ENCODE data around the gene SLC35F3.

SLC35F3 gene

DNA sequence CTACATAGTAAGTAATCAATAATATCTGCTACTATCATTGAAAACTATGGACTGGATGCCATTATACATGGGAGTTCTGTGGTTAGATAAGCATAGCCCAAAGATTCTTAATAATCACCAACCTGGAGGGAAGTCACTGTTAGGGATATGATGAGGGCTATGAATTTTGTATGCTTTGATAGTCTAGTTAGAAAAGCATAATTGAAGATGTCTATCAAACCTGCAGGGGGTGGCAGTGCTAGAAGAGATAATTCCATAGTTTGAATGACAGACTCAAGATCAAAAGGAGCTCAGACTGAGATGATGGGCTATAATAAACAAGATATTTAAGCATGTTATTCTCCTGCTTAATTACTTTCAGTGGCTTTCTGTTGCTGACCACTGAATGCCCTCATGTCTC, 453.4 kb downstream of the SLC35F3 start:
- no peak for DNase-seq (ENCODE audit: low spot score)
- no peak for TF ChIP-seq CTCF (IDR thresholded peaks at IDR 0.05; ENCODE audit: extremely low read depth, insufficient read depth, missing control alignments)
- in situ Hi-C loops (cut with MboI; ENCODE audit: low pct_unique_long_range_greater_than_20kb, low sequenced_read_pairs, unreplicated experiment): no loop called here

- no peak for TF ChIP-seq CTCF (IDR thresholded peaks at IDR 0.05; ENCODE audit: extremely low read depth, insufficient read depth, missing control alignments)
- DNase-seq (ENCODE audit: low spot score): no peak
- in situ Hi-C loops (cut with MboI; ENCODE audit: low pct_unique_long_range_greater_than_20kb, low sequenced_read_pairs, unreplicated experiment): no loop called here
These were observed 456.7 kb downstream of the SLC35F3 start for GRCh38 chr1:234361102-234361603.

DNA sequence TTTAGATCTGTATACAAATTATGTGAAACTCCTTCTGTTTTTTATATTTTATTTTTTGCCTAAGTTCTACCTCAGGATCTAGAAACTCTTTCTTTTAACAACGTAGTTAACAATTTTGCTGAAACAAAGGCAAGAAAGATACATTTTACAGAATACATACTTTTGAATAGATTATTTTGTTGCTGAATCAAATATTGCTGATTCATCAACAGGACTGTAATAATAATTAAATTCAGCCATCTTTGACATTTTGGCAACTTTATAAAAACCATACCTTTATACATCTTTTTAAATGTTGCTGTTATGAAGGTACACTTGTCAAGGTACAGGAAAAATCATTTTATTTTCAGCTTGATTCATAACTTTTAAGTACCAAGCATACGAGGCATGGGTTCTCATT, 458.1 kb downstream of the SLC35F3 start:
- no peak for DNase-seq (ENCODE audit: low spot score)
- in situ Hi-C loops (cut with MboI; ENCODE audit: low pct_unique_long_range_greater_than_20kb, low sequenced_read_pairs, unreplicated experiment): no loop called here

GRCh38 chr1:234368320-234369032, 464.0 kb downstream of the SLC35F3 start:
- DNase-seq (ENCODE audit: low spot score): no peak
- TF ChIP-seq CTCF (IDR thresholded peaks at IDR 0.05; ENCODE audit: extremely low read depth, insufficient read depth, missing control alignments): no peak
- in situ Hi-C loops (cut with MboI; ENCODE audit: low pct_unique_long_range_greater_than_20kb, low sequenced_read_pairs, unreplicated experiment): no loop called here

More for the DNA sequence above, 458.1 kb downstream of the SLC35F3 start:
- no peak for TF ChIP-seq CTCF (IDR thresholded peaks at IDR 0.05; ENCODE audit: extremely low read depth, insufficient read depth, missing control alignments)

DNA sequence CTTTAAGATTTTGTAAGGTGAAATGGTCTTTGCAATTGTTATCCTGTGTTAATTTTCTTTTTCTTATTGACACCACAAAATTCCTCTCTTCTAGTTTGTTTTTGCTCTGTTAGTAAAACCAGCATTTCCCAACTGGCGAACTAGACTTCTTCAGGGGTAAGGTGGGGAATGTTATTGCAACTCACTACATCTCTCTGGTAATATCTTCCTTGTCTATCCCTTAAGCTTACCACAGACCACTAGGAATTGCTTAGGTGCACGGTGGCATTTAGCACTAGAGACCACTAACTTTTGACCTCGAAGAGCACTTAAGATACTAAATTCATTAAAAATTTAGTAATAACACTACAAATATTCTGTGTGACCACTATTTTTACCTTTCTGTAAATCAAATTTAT, 464.6 kb downstream of the SLC35F3 start:
- no peak for DNase-seq (ENCODE audit: low spot score)
- no peak for TF ChIP-seq CTCF (IDR thresholded peaks at IDR 0.05; ENCODE audit: extremely low read depth, insufficient read depth, missing control alignments)
- in situ Hi-C loops (cut with MboI; ENCODE audit: low pct_unique_long_range_greater_than_20kb, low sequenced_read_pairs, unreplicated experiment): no loop called here

GRCh38 chr1:234369784-234370183, 465.3 kb downstream of the SLC35F3 start:
- DNase-seq (ENCODE audit: low spot score): no peak
- TF ChIP-seq CTCF (IDR thresholded peaks at IDR 0.05; ENCODE audit: extremely low read depth, insufficient read depth, missing control alignments): no peak
- in situ Hi-C loops (cut with MboI; ENCODE audit: low pct_unique_long_range_greater_than_20kb, low sequenced_read_pairs, unreplicated experiment): no loop called here
